GM15510 (cell line): ENCODE results near the gene MRPS14.

Experiments used
- POLR2A ChIP-seq: IDR thresholded peaks from 3 replicates; pipeline ENCODE4 v1.6.1; 2011; ENCODE audit warnings: borderline replicate concordance; ENCODE audit not compliant: insufficient read length; ENCODE audit errors: extremely low read depth

The MRPS14 gene

DNA sequence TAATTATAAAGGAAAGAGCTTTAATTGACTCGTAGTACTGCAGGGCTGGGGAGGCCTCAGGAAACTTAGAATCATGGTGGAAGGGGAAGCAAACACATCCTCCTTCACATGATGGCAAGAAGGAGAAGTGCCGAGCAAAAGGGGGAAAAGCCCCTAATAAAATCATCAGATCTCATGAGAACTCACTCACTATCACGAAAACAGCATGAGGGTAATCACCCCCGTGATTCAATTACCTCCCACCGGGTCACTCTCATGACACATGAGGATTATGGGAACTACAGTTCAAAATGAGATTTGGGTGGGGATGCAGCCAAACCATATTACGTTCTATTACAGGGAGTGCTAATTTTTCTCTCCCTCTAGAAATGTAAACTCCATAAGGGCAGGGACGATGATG, 14.2 kb upstream of the MRPS14 start:
- TF ChIP-seq POLR2A: no peak

DNA sequence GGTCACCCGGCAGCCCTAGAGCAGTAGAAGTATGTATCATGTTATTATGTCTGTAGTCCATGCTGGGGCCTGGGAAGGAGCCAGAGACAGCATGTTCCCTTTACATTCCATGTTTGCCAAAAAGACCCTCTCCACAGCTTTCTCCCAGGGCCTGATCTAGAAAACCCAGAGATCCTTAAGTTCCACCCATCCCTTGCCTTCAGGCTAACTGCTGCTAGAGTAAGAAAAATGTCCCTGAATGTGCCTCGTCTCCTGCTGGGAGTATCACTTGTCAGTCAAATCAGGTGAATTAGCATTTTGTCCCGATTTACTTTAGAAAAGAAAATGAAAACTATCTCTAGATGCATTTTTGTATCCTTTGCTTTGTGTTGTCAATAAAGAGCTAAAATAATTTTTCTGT, 13.3 kb upstream of the MRPS14 start:
- TF ChIP-seq POLR2A: no peak

DNA sequence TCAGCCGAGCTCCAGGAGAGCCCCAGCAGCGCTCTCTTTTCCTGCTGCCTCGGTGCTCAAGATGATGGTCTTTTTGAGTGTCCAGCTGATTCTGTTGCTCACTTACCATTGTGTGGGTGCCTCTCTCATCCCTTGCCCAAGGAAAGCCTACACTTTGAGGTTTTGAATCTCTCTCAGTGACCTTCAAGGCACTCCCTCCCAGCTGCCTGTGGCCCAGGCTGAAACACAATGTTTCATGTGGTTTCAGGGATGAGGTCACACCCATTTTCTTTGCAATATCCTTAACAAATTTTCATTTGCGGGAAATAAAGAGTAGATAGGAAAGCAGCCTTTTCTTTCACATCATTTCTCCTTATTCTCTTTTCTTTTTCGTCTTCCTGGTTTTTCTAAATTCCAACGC, 12.6 kb upstream of the MRPS14 start:
- no peak for TF ChIP-seq POLR2A

DNA sequence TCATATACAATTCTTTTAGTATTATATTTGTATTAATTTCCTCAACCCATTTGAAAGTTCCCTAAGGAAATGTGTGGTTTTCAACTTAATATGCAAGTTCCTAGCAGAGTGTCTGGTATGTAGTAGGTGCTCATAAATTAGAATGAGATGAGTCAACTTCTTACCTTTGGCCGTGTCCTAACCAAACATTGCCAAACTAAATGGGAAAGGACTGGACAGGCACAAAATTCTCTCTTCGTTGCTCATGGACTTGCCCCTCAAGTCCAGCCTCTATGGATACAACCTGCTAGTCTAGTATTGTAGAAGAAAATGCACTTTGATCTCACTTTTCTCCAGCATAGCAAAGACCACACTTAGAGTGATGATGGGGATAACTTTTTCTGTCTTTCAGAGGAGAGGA, 11.6 kb upstream of the MRPS14 start:
- TF ChIP-seq POLR2A: no peak

DNA sequence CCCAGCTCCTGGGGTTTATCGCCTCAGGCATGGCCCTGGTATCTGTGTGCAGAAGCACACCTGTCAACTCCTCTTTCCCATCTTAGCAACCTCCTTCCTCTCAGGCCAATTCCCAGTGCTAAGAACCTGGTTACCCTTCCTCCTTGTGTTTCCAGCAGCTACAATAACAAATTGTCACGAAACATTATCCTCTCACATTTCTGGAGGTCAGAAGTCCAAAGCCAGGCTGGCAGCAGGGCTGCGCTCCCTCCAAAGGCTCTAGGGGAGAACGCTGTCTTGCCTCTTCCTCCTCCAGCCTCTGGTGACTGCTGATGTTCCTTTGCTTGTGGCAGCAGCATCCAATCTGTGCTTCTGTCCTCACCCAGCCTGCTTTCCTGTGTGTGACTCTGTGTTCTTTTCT, 10.7 kb upstream of the MRPS14 start:
- TF ChIP-seq POLR2A: no peak

DNA sequence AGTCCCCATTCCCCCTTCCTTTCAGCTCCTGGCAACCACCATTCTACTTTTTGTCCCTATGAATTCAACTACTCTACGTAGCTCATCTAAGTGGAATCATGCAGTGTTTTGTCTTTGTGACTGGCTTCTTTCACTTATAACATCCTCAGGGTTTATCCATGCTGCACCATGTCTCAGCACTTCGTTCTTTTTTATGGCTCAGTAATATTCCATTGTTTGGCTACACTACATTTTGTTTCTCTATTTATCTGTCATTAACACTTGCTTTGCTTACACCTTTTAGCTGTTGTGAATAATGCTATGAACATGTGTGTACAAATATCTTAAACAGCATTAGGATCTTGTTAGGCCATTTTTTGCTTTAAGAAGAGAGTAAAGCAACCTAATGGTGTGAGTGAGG, 1.5 kb upstream of the MRPS14 start:
- TF ChIP-seq POLR2A: no peak

DNA sequence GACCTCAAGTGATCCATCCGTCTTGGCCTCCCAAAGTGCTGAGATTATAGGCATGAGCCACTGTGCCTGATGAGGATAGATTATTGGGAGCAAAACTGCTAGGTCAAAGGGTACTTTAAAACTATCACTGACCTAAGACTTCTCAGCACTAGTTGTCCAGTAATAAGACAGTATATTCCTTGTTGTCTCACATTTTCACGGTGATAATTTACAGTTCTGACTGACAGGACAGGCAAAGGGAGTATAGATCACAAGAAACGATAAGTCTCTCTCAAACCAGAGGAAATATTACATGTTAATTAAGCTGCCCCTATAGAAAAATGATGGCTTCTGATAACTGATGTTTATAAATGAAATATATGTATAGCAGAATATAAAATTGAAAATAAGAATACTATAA, 3.7 kb downstream of the MRPS14 start:
- TF ChIP-seq POLR2A: no peak

DNA sequence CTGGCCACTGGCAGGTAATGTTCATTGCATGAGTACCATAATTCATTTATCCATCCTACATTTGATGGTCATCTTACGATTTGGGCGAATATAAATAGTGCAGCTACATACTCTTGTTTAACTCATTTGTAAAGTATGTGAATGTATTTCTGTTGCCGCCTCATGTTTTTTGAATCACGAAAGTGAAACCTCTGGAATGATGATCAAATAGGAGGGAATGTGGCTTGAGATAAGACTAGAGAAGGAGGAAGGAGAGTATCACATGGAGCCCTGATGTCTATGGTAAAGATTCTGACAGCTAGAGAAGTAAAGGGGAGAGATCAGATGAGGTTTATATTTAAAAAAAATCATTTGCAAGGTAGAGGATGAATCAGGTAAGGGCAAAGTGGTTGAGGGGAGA, 8.0 kb downstream of the MRPS14 start:
- no peak for TF ChIP-seq POLR2A

DNA sequence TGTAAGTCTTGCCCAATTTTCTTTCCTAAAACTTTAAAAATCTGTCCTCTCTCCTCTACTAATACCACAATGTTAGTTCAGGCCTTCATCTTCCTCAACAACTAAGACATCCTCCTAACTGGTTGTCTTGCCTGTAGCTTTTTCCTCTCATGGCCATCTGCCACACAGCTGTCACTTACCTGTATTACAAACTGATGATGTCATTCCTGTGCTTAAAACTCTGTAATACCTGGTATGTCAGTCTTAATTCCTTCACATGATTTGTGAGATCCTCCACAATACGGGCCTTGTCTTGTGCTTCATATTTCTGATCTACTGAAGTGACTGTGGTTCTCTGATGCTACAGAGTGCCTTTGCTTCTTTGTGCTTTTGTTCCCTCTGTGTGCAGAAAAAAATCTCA, 9.8 kb downstream of the MRPS14 start:
- TF ChIP-seq POLR2A: no peak

DNA sequence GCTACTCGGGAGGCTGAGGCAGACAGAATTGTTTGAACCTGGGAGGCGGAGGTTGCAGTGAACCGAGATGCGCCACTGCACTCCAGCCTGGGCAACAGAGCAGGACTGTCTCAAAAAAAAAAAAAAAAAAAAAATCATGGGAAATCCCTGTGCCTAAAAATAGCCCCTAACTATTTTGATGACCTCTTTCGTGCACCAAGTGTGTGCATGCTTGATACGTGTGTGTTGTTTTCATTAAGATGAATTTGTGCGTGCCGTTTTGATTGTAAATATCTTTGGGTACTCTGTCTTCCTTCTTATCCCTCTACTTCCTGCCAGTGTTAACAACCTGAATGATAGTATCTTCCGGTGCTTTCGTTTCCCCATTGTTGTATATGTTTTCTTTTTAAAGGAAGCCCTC, 13.7 kb downstream of the MRPS14 start:
- TF ChIP-seq POLR2A: no peak

DNA sequence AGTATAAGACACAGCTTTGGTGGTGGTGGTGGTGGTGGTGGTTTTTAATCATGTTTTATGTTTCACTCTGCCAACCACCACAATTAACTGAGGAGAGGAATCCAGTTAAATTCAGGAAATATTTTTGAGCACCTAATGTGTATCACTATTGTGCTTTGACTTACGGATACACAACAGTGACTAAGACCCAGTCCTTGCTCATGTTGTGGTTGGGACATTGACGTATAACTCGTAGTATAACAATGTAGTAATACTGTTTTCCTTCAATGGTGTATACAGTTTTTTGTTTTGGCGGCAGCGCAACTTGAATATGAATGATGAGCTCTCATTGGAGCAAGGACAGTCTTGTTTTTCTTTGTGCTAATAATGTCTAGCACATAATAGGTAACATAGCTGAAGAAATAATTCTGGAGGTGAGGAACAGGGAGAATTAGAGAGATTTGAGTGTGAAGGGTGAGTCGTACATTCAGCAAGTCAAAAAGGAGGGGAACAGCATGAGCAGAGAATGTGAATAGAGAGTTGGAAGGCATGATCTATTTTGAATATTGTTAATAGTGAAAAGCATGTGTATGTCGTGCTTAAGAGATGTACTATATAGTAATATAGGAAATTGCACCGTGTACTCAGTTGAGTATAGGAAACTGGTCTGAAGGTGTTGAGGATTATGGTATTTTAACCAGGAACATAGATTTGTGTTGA, 18.0 kb downstream of the MRPS14 start:
- no peak for TF ChIP-seq POLR2A

DNA sequence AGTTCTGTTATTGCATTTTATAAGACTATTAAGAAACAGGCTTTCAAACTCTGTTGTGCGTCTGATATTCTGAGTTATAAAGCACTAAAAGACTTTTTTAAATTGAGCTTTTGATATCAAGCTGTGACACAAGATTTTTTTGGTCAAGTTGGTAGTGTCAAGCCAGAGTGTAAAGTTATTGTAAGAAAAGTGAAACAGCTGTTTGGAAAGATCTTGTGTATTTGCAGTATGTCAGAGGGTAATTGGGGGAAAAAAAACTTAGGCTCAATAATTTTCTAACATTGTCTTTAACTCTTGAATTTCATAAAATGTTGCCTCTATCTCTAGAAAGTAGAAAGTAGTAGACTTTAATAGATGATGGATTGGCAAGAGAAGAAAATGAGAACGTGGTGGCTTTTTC, 19.7 kb downstream of the MRPS14 start:
- TF ChIP-seq POLR2A: no peak

DNA sequence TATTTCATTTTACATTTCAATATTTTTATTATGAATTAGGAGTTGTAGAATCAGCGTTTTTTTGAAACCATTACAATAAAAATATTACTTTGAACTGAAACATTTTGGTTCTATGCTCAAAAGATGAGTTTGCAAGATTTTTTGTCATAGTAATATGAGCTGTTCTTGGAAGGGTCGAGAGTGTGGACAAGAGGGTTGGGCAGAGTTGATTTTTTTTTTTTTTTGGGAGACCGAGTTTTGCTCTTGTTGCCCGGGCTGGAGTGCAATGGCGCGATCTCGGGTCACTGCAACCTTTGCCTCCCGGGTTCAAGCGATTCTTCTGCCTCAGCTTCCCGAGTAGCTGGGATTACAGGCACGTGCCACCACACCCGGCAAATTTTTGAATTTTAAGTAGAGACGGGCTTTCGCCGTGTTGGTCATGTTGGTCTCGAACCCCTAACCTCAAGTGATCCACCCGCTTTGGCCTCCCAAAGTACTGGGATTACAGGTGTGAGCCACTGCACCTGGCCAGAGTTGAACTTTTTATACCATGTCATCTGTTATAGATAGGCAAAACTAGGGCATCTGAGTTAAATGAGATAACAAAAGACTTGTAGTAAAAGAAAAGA, 20.2 kb downstream of the MRPS14 start:
- TF ChIP-seq POLR2A: no peak

DNA sequence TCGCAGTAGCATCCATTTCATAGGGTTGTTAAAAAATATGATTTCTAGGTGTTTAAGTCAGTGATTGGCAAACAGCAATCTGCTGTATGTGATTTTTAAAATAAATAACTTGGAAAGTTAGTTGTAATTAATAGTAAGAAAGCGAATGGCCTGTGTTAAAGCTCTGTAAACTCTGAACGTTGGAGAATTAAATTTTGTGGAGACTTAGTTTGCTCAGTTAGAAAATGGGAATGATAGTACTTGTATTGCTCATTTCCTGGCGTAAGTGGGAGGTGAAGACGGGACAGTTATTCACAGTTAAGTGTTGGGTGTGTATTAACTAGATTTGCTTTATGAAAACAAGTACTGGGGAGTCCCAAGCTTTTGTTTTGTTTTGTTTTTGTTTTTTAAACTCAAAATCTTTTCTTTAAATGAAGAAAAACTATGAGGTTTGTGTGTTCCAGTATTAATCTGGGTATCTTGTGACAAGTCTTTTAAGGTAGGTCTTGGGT, 22.5 kb downstream of the MRPS14 start:
- no peak for TF ChIP-seq POLR2A

DNA sequence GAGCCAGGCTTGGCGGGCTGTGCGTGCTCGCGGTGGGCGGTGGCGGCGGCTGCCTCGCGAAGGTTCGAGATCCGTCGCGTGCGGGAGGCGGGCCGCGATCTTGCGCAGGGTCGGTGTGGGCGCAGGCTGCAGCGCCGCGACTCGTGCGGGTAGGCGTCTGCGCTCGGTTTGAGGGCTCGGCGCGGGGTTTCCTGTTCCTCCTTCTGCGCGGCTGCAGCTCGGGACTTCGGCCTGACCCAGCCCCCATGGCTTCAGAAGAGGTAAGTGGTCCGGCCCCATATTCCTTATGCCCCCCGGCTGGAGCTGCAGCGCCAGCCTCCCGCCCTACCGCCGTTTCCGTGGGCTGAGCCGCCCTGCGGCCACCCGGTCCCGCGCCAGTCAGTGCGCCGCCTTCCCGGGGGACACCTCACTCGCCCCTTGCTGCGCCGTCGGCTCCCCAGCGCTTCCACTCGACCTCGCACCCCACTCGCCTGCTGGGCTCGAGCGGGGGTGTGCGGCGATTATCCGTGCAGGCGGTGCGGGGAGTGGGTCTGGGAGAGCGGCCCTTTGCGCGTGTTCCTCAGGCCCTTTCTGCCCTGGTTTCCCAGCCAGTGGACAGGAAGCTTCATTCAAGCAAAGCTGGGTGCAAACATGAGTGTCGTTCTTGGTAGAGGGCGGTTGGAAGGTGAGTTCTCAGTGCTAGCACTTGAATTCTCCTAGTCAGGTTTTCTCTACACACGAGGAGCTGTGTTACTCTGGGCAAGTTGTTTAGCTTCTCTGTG, 23.1 kb downstream of the MRPS14 start, which contains the start of gene CACYBP:
Gene CACYBP (plus strand): TSS at position 12 of the 761 bp plus-strand sequence. CDS start 234 bp downstream, at position 246.
- TF ChIP-seq POLR2A: peak; percentile 65
